HG03460 (cell line): ENCODE measurements around the gene CGREF1.
"Not testable (repeated sequence)": the region's sequence is repeated elsewhere in the genome, so short reads cannot be mapped to it uniquely, and the experiment has no call there.

Experiments used
- ATAC-seq: cut with Tn5 transposase; IDR thresholded peaks from one replicate; pipeline ENCODE4 v1.9.1; 2021; ENCODE audit not compliant: unreplicated experiment

Gene CGREF1

DNA sequence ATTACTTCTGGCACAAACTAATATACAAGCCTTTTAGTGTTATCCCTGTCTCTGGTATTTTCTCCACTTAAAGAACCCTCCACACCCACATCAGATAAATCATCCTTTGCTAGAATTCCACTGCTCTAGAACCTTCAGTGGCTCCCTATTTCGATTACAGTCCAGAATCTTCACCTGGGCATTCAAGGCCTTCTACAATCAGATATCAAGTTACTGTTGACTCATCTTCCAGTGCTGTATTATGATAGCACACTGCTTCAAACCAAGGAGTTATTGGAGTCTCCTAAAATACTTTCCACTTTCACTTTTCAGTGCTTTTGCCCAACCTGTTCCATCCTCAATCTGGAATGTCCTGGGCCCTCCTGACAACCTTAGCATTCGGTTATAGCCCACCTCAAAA lies 3.4 kb downstream of the CGREF1 start:
- ATAC-seq: no peak

DNA sequence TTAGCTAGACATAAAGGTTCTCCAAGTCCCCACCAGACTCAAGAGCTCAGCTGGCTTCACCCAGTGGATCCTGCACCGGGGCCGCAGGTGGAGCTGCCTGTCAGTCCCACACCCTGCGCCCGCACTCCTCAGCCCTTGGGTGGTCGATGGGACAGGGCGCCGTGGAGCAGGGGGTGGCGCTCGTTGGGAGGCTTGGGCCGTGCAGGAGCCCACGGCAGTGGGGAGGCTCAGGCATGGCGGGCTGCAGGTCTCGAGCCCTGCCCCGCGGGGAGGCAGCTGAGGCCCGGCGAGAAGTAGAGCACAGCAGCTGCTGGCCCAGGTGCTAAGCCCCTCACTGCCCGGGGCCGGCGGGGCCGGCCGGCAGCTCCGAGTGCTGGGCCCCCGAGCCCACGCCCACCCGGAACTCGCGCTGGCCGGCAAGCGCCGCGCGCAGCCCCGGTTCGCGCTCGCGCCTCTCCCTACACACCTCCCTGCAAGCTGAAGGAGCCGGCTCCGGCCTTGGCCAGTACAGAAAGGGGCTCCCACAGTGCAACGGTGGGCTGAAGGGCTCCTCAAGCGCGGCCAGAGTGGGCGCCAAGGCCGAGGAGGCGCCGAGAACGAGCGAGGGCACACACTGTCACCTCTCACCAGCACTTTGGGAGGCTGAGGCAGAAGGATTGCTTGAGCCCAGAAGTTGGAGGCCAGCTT lies 7.4 kb downstream of the CGREF1 start:
- ATAC-seq: not testable (repeated sequence)

DNA sequence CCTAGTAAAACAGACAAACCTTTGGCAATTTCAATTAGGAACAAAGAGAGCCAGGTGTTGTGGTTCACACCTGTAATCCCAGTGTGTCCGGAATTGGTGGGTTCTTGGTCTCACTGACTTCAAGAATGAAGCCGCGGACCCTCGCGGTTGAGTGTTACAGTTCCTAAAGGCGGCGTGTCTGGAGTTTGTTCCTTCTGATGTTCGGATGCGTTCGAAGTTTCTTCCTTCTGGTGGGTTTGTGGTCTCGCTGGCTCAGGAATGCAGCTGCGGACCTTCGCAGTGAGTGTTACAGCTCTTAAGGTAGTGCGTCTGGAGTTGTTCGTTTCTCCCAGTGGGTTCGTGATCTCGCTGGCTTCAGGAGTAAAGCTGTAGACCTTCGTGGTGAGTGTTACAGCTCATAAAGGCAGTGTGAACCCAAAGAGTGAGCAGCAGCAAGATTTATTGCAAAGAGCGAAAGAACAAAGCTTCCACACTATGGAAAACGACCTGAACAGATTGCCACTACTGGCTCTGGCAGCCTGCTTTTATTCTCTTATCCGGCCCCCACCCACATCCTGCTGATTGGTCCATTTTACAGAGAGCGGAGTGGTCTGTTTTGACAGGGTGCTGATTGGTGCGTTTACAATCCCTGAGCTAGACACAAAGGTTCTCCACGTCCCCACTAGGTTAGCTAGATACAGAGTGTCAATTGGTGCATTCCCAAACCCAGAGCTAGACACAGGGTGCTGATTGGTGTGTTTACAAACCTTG lies 8.2 kb downstream of the CGREF1 start:
- not testable (repeated sequence) for ATAC-seq

DNA sequence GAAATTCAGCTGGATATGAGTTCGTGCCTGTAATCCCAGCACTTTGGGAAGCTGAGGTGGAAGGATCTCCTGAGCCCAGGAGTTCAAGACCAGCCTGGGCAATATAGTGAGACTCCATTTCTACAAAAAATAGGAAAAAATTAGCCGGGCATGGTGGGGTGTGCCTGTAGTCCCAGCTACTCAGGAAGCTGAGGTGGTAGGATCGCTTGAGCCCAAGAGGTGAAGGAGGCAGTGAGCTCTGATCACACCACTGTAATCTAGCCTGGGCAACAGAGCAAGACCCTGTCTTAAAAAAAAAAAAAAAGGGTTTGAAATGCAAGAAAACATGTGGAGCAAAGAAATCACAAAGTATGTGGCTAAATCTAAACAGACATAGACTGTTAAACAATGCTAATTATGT lies 9.8 kb downstream of the CGREF1 start:
- ATAC-seq: no peak

DNA sequence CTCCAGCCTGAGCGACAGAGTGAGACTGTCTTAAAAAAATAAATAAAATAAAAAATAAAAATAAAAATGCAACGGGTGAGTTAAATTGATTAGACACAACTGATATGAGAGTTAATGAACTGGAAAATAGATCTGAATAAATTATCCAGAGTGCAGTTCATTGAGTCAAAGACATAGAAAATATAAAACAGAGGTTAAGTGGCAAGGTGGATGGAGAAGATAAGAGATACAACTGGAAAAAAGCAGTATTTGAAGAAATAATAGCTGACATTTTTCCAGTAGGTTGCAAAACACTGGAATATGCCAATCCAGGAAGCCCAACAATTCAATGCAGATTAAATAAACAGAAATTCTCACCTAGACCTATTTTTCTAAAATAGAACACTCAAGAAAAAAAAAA lies 10.7 kb downstream of the CGREF1 start:
- ATAC-seq: no peak

DNA sequence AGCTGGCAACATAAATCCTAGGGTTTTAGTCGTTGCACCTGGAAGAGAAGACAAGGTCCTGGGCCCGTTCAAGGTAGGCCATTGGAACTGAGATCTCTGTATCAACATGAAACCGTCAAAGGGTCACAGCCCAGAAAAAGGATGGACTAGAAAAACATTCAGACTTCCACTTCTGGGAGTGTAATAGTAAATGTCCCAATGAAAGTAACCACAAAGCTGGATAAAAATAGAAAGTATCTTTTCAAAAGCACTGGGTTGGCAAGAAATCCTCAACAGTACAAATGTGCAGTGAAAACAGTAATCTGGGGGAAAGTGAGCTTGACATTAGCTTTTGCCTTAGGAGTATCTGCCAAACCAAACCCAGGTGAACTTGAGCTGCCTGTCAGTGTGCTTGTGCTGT lies 12.9 kb downstream of the CGREF1 start:
- no peak for ATAC-seq

DNA sequence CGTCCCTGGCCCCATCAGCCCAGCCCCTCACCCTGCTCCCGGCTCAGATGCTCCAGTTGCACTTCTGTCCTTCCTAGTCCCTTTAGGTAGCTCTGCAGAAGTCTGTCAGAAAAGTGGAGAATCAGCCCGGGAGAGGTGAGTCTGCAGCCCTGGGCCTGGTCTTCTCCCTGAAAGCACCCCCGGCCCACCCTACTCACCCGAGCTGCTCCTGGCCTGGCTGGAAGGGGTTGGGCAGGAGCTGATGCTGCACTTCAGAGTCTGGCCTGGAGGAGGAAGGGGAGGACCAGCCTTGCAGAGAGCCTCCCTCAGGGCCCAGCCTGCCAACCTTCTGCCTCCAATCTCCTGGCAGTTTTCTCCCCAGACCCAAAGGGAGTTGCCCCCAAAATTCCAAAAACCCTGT lies 16.6 kb downstream of the CGREF1 start:
- no peak for ATAC-seq

DNA sequence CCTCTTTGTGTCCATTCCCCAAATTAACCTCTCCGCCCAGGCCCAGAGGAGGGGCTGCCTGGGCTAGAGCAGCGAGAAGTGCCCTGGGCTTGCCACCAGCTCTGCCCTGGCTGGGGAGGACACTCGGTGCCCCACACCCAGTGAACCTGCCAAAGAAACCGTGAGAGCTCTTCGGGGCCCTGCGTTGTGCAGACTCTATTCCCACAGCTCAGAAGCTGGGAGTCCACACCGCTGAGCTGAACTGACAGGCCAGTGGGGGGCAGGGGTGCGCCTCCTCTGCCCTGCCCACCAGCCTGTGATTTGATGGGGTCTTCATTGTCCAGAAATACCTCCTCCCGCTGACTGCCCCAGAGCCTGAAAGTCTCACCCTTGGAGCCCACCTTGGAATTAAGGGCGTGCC lies 18.9 kb downstream of the CGREF1 start:
- no peak for ATAC-seq

DNA sequence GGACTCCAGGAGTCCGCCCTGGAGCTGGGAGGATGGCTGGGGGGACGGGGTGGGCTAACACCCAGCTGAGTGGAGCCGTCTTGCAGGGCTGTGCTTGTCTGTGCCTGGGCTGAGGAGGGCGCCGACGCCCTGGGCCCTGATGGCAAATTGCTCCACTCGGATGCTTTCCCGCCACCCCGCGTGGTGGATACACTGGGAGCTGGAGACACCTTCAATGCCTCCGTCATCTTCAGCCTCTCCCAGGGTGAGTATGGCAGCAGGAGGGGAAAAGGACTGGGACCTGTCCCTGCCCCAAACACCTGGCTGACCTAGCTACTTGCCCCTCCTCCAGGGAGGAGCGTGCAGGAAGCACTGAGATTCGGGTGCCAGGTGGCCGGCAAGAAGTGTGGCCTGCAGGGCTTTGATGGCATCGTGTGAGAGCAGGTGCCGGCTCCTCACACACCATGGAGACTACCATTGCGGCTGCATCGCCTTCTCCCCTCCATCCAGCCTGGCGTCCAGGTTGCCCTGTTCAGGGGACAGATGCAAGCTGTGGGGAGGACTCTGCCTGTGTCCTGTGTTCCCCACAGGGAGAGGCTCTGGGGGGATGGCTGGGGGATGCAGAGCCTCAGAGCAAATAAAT lies 19.5 kb downstream of the CGREF1 start:
- ATAC-seq: no peak

DNA sequence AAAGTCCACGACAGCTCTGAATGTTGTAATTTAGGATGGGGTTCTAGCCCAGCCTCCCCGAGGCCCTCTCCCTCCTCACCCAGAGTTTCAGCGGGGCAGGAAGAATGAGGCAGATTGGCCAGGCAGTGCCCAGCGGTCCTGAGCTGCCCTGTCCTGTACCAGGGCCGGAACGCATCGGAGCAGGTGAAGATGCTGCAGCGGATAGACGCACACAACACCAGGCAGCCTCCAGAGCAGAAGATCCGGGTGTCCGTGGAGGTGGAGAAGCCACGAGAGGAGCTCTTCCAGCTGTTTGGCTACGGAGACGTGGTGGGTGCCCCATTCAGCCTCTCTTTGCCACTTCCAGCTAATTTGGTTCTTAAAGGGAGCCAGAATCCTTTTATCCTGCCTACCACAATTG lies 21.6 kb downstream of the CGREF1 start:
- no peak for ATAC-seq

DNA sequence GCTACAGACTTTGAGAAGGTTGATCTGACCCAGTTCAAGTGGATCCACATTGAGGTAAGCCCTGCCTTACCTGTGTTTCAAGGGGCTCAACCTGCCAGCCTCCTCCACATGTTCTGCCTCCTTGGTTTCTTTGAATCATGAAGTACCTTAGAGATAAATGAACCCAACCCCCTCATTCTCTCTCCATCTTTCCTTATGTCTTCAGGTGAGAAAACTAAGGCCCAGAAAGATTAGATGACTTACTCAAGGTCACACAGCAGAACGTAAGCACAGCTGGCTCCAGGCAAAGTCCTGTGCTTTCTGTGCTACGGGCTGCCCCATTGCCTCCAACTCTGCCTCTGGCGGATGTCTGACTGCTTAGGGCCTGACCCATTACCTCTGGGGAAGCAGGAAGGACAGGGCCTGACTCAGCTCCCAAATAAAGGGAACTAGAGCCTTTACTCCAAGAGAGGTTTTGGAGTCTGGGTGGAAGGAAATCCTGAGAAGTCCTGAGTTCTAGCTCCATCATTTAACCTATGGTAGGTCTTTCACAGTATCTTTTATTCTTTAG lies 22.1 kb downstream of the CGREF1 start:
- ATAC-seq: no peak

DNA sequence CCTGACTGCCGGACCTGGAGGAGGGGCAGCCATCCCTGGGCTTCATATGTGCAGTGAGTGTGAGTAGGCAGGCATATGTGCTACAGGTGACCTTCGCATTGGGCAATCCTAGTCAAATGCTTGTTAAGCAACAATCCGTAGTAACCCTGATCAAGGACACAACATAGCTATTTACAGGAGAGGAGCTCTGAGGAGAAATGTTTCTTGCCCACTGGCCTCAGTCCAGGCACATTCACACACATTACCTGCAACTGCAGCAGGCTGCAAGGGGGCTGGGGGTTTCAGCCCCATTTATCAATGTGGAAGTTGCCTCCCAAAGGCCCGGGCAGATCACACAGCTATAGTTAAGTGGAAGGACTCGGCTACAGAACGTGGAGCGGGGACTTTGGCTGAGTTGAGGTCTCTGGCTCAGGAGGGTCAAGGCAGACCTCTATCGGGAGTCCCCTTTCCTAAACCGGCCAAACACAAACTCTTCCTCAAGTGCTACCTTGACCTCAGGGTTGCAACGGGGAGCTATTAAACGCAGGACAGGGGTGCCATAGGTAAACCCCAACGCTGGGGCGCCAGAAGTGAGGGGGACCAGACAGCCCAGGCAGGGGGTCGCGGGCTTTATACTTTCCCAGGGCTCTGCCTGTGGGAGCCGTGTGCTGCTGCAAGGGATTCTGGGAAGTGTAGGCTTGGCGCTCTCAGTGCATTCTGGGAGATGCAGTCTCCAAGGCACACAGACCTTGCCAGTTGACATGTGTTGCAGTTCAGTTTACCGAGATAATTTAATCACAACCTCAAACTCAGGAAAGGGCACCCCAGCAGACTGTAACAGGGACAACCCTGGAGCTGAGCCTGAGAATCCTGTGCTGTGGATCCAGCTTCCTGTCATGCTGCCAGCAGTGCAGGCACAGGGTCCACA lies 22.9 kb downstream of the CGREF1 start:
- ATAC-seq: no peak

DNA sequence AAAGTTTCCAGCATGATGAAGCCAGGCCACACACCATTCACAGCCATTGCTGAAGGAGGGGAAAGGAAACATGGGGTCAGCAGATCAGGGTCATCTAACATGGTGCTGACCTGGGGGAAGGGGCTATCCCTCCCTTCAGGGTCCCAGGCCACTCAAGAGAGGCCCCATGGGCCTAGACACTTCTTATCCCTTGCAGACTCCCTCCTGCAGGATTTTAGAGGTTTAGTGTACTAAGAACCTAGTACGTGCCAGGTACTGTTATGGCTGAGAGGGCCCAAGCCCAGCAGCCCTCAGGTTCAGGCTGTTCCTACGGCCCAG lies 23.5 kb downstream of the CGREF1 start:
- ATAC-seq: no peak

DNA sequence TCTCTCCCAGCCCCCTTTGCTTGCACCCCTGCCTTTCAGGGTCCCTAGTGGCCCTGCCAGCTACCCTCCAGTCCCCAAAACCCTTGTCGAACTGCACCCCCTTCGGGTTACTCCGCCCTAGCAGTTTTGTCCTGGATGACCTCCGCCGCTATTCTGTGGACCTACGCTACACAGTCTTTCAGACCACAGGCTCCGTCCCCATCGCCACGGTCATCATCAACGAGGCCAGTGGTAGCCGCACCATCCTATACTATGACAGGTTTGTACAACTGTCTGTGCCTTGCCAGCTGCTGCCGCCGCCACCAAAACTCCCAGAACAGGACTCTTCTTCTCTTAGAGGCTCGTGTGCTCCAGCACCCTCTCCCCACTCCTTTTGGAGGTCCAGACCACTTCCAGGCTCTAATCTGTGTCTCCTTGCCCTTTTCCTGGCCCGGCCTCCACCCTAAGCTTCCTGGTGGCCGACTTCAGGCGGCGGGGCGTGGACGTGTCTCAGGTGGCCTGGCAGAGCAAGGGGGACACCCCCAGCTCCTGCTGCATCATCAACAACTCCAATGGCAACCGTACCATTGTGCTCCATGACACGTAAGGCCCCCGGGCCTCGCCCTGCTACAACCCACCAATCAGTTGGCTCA lies 24.5 kb downstream of the CGREF1 start:
- no peak for ATAC-seq

DNA sequence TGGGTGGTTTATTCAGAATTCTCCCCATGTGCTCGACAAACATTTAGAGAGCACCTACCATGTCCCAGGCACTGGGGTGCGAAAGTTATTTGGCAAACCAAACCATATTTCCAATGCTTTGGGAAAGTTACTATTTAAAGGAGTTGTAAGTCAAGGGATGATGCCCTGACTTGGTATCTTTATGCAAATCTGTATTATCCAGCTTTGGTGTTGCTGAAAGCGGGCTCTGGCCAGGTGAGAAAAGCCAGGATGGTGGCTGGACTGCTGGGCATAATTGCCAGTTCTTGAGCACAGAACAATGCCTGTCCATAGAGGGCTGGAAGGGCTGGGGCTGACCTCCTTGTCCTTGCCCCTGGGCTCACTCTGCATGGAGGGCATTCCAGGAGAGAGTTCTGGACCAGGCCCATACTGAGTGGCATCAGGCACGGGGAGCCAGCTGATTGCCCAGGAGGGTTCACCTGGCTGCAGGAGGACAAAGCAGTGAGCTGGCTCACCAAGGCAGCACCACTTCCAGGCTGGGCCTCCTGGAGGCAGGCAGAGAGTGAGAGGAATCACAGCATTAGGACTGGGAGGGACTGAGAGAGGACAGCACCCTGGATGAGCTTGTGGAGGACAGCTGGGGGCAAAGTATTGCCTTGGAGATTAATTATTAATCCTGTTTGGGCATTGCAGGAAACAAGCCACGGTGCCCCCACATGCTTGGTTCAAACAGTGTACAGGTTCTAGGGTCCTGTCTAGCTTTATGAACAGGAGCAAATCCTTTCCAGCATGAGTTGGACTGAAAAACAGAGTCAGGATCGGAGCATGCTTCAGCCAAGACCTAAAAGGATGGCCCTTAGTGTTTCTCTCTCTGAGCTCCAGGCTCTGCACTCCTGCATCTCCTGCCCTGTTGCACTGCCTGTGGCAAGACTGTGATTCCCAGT lies 25.2 kb downstream of the CGREF1 start:
- ATAC-seq: no peak

DNA sequence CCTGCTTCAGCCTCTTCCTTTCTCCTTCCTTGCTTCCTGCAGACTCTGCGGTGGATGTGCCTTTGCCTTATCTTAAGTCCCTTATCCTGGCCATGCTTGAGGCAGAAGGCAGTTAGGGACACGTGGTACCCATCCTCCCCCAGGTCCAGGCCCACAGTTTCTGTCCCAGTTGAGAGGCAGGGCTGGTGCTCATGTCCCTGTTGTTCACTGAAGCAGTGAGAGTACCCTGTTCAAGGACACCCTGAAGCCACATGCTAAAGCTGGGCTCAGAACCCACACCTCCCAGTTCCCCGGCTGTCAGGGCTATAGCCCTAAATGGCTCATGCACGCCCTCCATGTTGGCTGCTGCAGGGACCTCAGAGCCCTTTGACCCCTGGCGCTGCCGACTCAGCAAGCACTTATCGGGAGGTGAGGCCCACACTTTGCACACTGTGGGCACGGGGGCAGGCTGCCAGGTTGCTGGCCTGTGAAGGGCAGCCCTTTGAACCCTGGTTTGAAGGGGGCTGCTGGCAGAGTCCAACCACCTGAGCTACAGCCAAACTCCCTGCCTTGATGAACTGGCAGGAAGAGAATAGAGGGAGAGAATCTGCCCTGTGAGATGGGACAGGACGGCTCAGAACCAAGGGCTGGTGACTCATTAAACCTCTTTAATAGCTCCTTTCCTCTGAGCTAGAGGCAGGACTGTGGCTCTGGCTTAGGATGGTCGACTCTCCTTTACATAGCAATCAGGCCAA lies 26.1 kb downstream of the CGREF1 start:
- ATAC-seq: no peak

DNA sequence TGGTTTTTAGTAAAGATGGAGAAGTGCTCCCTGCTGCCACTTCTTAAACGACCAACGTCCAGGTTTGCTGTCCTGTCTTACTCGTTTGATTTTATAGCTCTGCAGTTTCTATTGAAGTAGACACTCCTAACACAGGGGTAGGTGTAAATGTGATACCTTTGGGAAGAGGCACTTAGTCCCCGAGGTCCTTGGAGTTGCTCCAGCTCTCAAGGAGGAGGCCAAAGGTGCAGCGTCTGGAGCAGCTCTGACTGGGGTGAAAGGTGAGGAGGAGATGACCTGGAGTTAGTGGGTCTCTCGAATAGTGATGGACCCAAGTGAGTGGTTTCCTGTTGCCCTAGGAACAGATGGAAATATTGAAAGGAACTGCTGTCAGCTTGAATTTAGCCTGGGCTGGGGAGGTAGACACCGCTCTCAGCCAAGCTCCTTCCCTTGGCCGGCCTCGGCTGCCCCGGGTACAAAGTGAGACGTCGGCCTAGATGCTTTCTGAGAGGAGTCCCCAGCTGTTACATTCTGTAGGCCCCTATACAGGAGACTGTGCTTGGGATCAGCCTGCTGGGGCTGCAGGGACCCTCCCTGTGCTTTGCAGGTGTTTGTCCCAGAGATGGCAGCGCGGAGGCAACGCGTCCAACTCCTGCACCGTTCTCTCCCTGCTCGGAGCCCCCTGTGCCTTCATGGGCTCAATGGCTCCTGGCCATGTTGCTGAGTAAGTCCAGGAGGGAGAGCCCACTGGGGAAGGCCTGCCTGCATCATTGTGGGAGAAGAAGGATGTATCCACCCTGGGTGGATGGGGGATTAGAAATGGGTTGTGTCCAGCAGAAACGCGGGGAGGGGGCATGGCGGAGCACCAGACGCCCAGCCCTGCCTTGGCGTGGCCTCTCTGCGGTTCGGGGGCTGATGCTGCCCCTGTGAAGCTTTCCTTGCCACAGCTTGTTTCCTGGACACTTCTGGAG lies 26.9 kb downstream of the CGREF1 start:
- ATAC-seq: no peak
